B cell (primary cell): ENCODE measurements around the gene ALDH3B1.

Source experiments
- EZH2 ChIP-seq: IDR thresholded peaks from 2 replicates; pipeline ENCODE4 v1.6.1; 2012; ENCODE audit warnings: borderline replicate concordance, low read depth, mild to moderate bottlenecking, moderate library complexity, low read length; ENCODE audit not compliant: insufficient read depth, poor library complexity, severe bottlenecking
- TF ChIP-seq, protein P1 (sequence below): fragments of 200-600 bp; IDR thresholded peaks from one replicate; pipeline ENCODE4 v1.8.0; 2022; ENCODE audit warnings: antibody characterized with exemption, mild to moderate bottlenecking

DNA sequence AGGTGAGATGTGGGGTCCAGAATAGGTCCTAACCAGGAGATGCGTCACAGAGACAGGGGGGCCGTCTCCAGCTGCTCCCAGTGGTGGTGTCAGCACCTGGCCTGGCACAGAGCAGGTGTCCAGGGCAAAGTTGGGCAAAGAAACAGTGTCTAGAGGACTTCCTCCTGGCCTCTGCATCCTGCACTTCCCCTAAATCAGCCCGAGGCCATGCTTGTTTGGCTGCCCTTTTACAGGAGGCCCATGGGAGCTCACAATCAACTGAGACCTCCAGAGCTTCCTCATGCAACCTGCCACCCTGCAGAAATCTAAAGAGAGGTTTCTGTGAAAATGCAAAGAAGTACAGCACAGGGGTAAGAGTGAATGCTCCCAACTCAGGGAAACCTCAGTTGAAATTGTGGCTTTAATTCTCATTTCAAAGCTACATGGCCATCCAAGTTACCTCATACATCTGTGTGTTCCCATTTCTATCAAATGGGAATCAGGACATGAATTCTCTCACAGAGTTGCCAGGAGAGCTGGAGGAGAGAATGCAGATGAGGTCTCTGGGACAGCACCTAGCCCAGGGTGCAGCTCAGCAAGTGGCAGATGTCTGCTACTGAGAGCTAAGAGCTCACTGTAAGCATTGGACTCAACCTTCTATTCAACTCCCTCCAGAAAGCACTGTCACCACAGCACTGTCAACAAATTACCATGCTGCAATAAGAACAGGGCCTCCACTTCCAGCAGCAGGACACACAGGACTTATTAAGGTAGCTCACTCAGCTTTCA is 61.3 kb downstream of the ALDH3B1 start:
- TF ChIP-seq, protein P1, sequence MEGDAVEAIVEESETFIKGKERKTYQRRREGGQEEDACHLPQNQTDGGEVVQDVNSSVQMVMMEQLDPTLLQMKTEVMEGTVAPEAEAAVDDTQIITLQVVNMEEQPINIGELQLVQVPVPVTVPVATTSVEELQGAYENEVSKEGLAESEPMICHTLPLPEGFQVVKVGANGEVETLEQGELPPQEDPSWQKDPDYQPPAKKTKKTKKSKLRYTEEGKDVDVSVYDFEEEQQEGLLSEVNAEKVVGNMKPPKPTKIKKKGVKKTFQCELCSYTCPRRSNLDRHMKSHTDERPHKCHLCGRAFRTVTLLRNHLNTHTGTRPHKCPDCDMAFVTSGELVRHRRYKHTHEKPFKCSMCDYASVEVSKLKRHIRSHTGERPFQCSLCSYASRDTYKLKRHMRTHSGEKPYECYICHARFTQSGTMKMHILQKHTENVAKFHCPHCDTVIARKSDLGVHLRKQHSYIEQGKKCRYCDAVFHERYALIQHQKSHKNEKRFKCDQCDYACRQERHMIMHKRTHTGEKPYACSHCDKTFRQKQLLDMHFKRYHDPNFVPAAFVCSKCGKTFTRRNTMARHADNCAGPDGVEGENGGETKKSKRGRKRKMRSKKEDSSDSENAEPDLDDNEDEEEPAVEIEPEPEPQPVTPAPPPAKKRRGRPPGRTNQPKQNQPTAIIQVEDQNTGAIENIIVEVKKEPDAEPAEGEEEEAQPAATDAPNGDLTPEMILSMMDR: no peak
- no peak for TF ChIP-seq EZH2
